NCI-H146 treated with DMSO at 0.1 percent for 48 hours (cell line): ENCODE data around the gene TMEM140.

ENCODE experiments used
- DNase-seq: peaks from one replicate; lab custom pipeline; 2025; ENCODE audit not compliant: unreplicated experiment; lab: John Stamatoyannopoulos, UW

The TMEM140 gene

GRCh38 chr7:135192914-135193536 lies 45.2 kb downstream of the TMEM140 start:
- DNase-seq, result no peak

GRCh38 chr7:135193615-135194081 lies 45.8 kb downstream of the TMEM140 start:
- DNase-seq, result no peak

- no peak for DNase-seq
Observed at GRCh38 chr7:135194494-135195095, 46.7 kb downstream of the TMEM140 start.

- DNase-seq, result no peak
Observed at GRCh38 chr7:135195156-135195555, 47.3 kb downstream of the TMEM140 start.

- no peak for DNase-seq
Observed at GRCh38 chr7:135195968-135196629, 48.2 kb downstream of the TMEM140 start.

- DNase-seq, result no peak
Observed at GRCh38 chr7:135197343-135197742, 49.5 kb downstream of the TMEM140 start.

- DNase-seq, result no peak
Observed at GRCh38 chr7:135197906-135198655, 50.2 kb downstream of the TMEM140 start.

GRCh38 chr7:135199439-135199838 lies 51.6 kb downstream of the TMEM140 start:
- no peak for DNase-seq

GRCh38 chr7:135200821-135201331 lies 53.0 kb downstream of the TMEM140 start:
- DNase-seq, result no peak

GRCh38 chr7:135201350-135201749 lies 53.5 kb downstream of the TMEM140 start:
- no peak for DNase-seq

- DNase-seq, result no peak
Observed at GRCh38 chr7:135204341-135204749, 56.5 kb downstream of the TMEM140 start.

- no peak for DNase-seq
Observed at GRCh38 chr7:135204876-135205275, 57.0 kb downstream of the TMEM140 start.

GRCh38 chr7:135205850-135206249 lies 58.0 kb downstream of the TMEM140 start:
- no peak for DNase-seq

- no peak for DNase-seq
Observed at GRCh38 chr7:135206941-135207391, 59.1 kb downstream of the TMEM140 start.

GRCh38 chr7:135207406-135208101 lies 59.7 kb downstream of the TMEM140 start:
- no peak for DNase-seq

- no peak for DNase-seq
Observed at GRCh38 chr7:135208102-135208793, 60.4 kb downstream of the TMEM140 start.

GRCh38 chr7:135209225-135209834 lies 61.5 kb downstream of the TMEM140 start:
- no peak for DNase-seq

- DNase-seq, result no peak
Observed at GRCh38 chr7:135210888-135211178, 63.0 kb downstream of the TMEM140 start.

GRCh38 chr7:135211179-135211945 lies 63.5 kb downstream of the TMEM140 start, which contains the start of gene WDR91:
WDR91 (minus strand) TSS chr7:135211526; CDS start chr7:135211502, 24 bp downstream.
- peak; percentile 74 for DNase-seq
